ENCODE measurements around the gene CEP162.

Gene CEP162, protein sequence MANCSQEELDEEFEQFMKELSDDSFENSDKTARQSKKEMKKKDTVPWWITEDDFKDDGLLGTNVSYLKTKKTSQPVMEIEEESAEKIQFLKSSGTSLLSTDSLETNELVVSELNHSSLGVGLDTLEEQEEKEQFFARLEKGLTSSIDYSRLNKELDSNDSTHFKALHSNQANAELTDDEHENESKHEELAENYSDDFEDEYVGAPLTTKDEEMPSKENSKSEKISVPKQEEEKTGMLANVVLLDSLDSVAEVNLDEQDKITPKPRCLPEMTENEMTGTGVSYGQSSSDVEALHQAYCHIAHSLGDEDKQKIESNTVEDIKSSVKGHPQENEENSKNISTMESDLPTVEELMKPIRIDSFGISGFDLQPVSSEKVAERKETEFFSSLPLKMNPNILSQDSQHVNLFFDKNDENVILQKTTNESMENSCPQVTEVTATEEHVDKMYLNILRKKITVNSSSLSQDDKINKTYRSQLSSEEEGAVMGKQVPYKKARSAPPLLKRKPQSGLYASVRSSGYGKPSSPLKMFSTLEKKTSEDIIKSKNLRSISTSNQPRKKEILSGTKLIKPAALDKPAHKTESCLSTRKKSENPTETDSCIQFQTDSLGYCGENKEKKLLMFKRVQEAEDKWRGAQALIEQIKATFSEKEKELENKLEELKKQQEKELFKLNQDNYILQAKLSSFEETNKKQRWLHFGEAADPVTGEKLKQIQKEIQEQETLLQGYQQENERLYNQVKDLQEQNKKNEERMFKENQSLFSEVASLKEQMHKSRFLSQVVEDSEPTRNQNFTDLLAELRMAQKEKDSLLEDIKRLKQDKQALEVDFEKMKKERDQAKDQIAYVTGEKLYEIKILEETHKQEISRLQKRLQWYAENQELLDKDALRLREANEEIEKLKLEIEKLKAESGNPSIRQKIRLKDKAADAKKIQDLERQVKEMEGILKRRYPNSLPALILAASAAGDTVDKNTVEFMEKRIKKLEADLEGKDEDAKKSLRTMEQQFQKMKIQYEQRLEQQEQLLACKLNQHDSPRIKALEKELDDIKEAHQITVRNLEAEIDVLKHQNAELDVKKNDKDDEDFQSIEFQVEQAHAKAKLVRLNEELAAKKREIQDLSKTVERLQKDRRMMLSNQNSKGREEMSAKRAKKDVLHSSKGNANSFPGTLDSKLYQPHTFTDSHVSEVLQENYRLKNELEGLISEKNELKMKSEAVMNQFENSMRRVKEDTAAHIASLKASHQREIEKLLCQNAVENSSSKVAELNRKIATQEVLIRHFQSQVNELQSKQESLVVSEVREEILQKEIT (N-terminal part only)

GRCh38 chr6:84227434-84228197, at the start of gene CEP162:
Gene CEP162, minus strand, starts transcription at chr6:84227643. Its CDS starts 1,250 bp downstream, at chr6:84226393.
- peak; percentile 96 to 97 for ATAC-seq (replicated peaks)
- Mint-ChIP-seq H3K4me1 (peaks cover 10 to 14% of the 10 kb centered on the region in 2 donors), H3K27ac (peak within 1 kb of the TSS; percentile 97), H3K27me3 (peaks cover 6 to 12% of the 10 kb centered on the region in 2 donors), H3K36me3 (peaks cover 0 to 1% of the 10 kb centered on the region in 2 donors), H3K9me3 (no peaks in the 10 kb centered on the region), H3K4me3 (peak within 1 kb of the TSS; percentile 100)
- peak; percentile 82 for DNase-seq

- Mint-ChIP-seq H3K4me3 (no peak overlapping the region), H3K27ac (no peak overlapping the region)
- no peak for DNase-seq
These were observed 47.4 kb upstream of the CEP162 start for GRCh38 chr6:84274856-84275255.

GRCh38 chr6:84273048-84273809, 45.8 kb upstream of the CEP162 start:
- Mint-ChIP-seq H3K27me3 (peaks cover 9 to 10% of the 10 kb centered on the region in 2 donors), H3K9me3 (peaks cover 0 to 2% of the 10 kb centered on the region in 2 donors), H3K27ac (no peak overlapping the region), H3K4me1 (no peaks in the 10 kb centered on the region), H3K36me3 (no peaks in the 10 kb centered on the region), H3K4me3 (no peak overlapping the region)
- DNase-seq = no peak
- ATAC-seq (replicated peaks) = no peak

More at GRCh38 chr6:84274856-84275255, 47.4 kb upstream of the CEP162 start:
- Mint-ChIP-seq H3K27me3 (peaks cover 9 to 10% of the 10 kb centered on the region in 2 donors), H3K9me3 (peaks cover 0 to 2% of the 10 kb centered on the region in 2 donors), H3K36me3 (no peaks in the 10 kb centered on the region), H3K4me1 (no peaks in the 10 kb centered on the region)
- no peak for ATAC-seq (replicated peaks)

GRCh38 chr6:84272298-84272697, 44.9 kb upstream of the CEP162 start:
- Mint-ChIP-seq H3K36me3 (no peaks in the 10 kb centered on the region), H3K27ac (no peak overlapping the region), H3K4me3 (no peak overlapping the region), H3K4me1 (no peaks in the 10 kb centered on the region), H3K9me3 (peaks cover 0 to 2% of the 10 kb centered on the region in 2 donors), H3K27me3 (peaks cover 9% of the 10 kb centered on the region in 2 donors)
- no peak for DNase-seq
- no peak for ATAC-seq (replicated peaks)

GRCh38 chr6:84271061-84271716, 43.7 kb upstream of the CEP162 start:
- ATAC-seq (replicated peaks) = no peak
- no peak overlapping the region for H3K4me3 Mint-ChIP-seq
- H3K27ac Mint-ChIP-seq = no peak overlapping the region
- H3K4me1 Mint-ChIP-seq = no peaks in the 10 kb centered on the region
- H3K27me3 Mint-ChIP-seq = peaks cover 5 to 7% of the 10 kb centered on the region in 2 donors
- no peak for DNase-seq
- peaks cover 0 to 2% of the 10 kb centered on the region in 2 donors for H3K9me3 Mint-ChIP-seq
- H3K36me3 Mint-ChIP-seq = no peaks in the 10 kb centered on the region

DNA sequence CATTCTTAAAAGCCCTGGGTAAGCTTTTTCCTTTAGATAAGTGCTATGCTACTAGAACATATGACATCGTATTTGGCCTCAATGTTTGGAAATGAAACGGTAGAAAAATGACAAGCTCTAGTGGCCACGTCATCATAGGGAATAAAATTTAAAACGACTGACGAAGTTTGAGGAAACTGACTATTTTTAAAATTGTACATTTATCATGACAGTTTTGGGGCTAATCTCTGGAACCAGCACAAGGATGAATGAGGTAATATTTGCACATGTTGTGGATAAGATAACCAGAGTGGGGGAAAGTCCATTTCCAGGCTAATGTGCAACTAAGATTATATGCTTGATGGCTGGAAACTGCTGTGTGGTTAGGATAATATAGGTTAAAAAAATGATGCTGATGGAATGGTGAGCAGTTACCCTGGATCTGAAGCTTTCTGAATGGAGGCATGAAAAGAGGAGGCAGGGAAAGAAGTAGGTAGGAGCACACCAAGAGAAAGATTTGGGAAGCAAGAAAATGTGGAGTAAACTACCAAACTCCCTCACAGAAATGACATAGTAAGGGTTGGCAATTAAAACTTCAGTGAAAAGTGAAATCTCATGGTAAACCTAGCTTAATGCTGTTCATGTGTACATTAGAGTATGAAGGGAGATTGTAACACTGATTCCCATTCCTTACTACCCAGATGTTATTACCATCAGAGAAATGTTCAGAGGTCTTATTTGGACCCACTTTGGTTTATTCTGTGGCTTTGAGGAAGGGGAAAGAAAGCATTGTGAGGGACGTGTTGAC, 42.7 kb upstream of the CEP162 start:
- Mint-ChIP-seq H3K27ac (no peak overlapping the region), H3K27me3 (peaks cover 8 to 10% of the 10 kb centered on the region in 2 donors), H3K36me3 (no peaks in the 10 kb centered on the region), H3K4me3 (no peak overlapping the region), H3K4me1 (no peaks in the 10 kb centered on the region), H3K9me3 (peaks cover 0 to 2% of the 10 kb centered on the region in 2 donors)
- DNase-seq (no peak), ATAC-seq (replicated peaks) (no peak)

GRCh38 chr6:84268781-84269180, 41.3 kb upstream of the CEP162 start:
- no peaks in the 10 kb centered on the region for H3K36me3 Mint-ChIP-seq
- H3K9me3 Mint-ChIP-seq = peaks cover 0 to under 1% of the 10 kb centered on the region in 2 donors
- H3K27ac Mint-ChIP-seq = no peak overlapping the region
- no peak overlapping the region for H3K4me3 Mint-ChIP-seq
- peaks cover 8 to 10% of the 10 kb centered on the region in 2 donors for H3K27me3 Mint-ChIP-seq
- no peaks in the 10 kb centered on the region for H3K4me1 Mint-ChIP-seq
- DNase-seq (no peak), ATAC-seq (replicated peaks) (no peak)

- H3K27ac Mint-ChIP-seq = no peak overlapping the region
- H3K4me1 Mint-ChIP-seq = no peaks in the 10 kb centered on the region
- no peaks in the 10 kb centered on the region for H3K36me3 Mint-ChIP-seq
- no peak overlapping the region for H3K4me3 Mint-ChIP-seq
- no peak for DNase-seq
- peaks cover 3 to 13% of the 10 kb centered on the region in 2 donors for H3K27me3 Mint-ChIP-seq
- H3K9me3 Mint-ChIP-seq = no peaks in the 10 kb centered on the region
- ATAC-seq (replicated peaks) = no peak
These were observed 36.1 kb upstream of the CEP162 start for GRCh38 chr6:84263557-84263956.

- H3K9me3 Mint-ChIP-seq = no peaks in the 10 kb centered on the region
- H3K4me3 Mint-ChIP-seq = no peak overlapping the region
- ATAC-seq (replicated peaks) (no peak), DNase-seq (no peak)
- no peaks in the 10 kb centered on the region for H3K36me3 Mint-ChIP-seq
- peaks cover 3 to 13% of the 10 kb centered on the region in 2 donors for H3K27me3 Mint-ChIP-seq
- H3K4me1 Mint-ChIP-seq = no peaks in the 10 kb centered on the region
- no peak overlapping the region for H3K27ac Mint-ChIP-seq
These were observed 33.5 kb upstream of the CEP162 start for GRCh38 chr6:84260926-84261325.

DNA sequence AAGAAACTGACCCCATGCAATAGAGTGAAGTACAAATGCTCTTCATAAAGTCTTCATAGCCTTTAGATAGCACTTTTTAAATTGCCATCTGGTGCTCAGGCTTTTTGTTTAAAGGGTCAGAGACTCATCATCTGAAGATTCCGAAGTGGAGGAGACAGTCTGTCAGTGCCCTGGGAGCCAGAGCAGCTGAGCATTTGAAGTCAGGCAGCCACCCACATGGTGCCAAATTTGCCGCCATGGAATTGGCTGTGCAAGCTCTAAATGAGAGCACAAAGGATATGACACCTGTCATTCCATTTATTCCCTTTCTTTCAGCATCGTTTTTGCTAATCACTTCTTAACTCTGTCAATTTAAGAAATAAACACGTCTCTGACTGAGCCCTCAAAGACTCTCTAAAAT, 32.8 kb upstream of the CEP162 start:
- H3K36me3 Mint-ChIP-seq = no peaks in the 10 kb centered on the region
- no peak for ATAC-seq (replicated peaks)
- H3K27ac Mint-ChIP-seq = no peak overlapping the region
- no peaks in the 10 kb centered on the region for H3K4me1 Mint-ChIP-seq
- no peak overlapping the region for H3K4me3 Mint-ChIP-seq
- peaks cover 0 to 8% of the 10 kb centered on the region in 2 donors for H3K27me3 Mint-ChIP-seq
- no peaks in the 10 kb centered on the region for H3K9me3 Mint-ChIP-seq
- DNase-seq = no peak

DNA sequence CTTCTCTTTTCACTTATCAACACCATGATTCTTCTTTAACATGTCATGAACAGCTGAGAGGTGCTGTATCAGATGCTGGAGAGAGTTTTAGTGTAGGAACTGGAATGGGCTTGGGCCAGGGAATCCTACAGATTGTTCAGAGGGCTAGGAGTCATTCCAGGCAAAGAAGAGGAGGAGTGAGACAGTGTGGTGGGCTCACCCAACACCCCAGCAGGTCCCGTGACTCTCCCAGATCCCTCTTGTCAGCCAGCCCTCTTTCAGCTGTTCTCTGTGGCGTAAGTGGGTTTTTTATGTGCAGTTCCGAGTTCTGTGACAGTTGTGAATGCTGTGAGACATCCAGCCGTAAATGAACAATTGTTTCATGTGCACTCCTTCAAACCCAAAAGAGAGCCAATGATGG, 31.4 kb upstream of the CEP162 start:
- no peaks in the 10 kb centered on the region for H3K36me3 Mint-ChIP-seq
- no peaks in the 10 kb centered on the region for H3K9me3 Mint-ChIP-seq
- H3K4me1 Mint-ChIP-seq = no peaks in the 10 kb centered on the region
- no peak overlapping the region for H3K27ac Mint-ChIP-seq
- peaks cover 7 to 16% of the 10 kb centered on the region in 2 donors for H3K27me3 Mint-ChIP-seq
- DNase-seq (no peak), ATAC-seq (replicated peaks) (no peak)
- no peak overlapping the region for H3K4me3 Mint-ChIP-seq

- Mint-ChIP-seq H3K9me3 (no peaks in the 10 kb centered on the region), H3K36me3 (no peaks in the 10 kb centered on the region), H3K4me3 (no peak overlapping the region), H3K27ac (no peak overlapping the region), H3K4me1 (no peaks in the 10 kb centered on the region), H3K27me3 (peaks cover 13 to 22% of the 10 kb centered on the region in 2 donors)
- no peak for ATAC-seq (replicated peaks)
- no peak for DNase-seq
These were observed 30.8 kb upstream of the CEP162 start for GRCh38 chr6:84258268-84258667.
